ENCODE measurements around the gene GBGT1. TPM values are rescaled to one million over a fixed set of nuclear protein-coding genes. Genes with fewer than 3 reads are reported as not detected.

GBGT1 gene
- total RNA-seq, 4 donors from 2014 or later = 11.3 to 18.0 (median 15.6) TPM

- H3K4me1 ChIP-seq = peaks cover 0 to 95% (median 29%) of the 10 kb centered on the region in 3 donors
- no peaks in the 10 kb centered on the region for H3K27me3 ChIP-seq
- no peaks in the 10 kb centered on the region for H3K36me3 ChIP-seq
- H3K9me3 ChIP-seq = no peaks in the 10 kb centered on the region
- peak overlapping the region in 3 of 4 donors; percentile 12 to 81 (median 31) for H3K27ac ChIP-seq
- TF ChIP-seq CTCF (IDR thresholded peaks at IDR 0.05) = no peak
- TF ChIP-seq POLR2AphosphoS5 (IDR thresholded peaks at IDR 0.05) = no peak
- no peak for TF ChIP-seq POLR2A (IDR thresholded peaks at IDR 0.05)
- TF ChIP-seq EP300 (IDR thresholded peaks at IDR 0.05) = no peak
- ATAC-seq = no peak
- WGBS, 2 donors (ENCODE audit: low coverage in 1 of 2) = 77% methylated on average over 5 of the region's 18 CpGs; no CpG with 5 or more reads in 1 of the 2 donors
- H3K4me3 ChIP-seq = no peak overlapping the region
Observed at GRCh38 chr9:133142684-133143622, 20.8 kb downstream of the GBGT1 start.

- TF ChIP-seq CTCF (IDR thresholded peaks at IDR 0.05) = no peak
- TF ChIP-seq EP300 (IDR thresholded peaks at IDR 0.05) = no peak
- TF ChIP-seq POLR2AphosphoS5 (IDR thresholded peaks at IDR 0.05) = no peak
- TF ChIP-seq POLR2A (IDR thresholded peaks at IDR 0.05) = no peak
- H3K4me3 ChIP-seq = no peak overlapping the region
- no peaks in the 10 kb centered on the region for H3K9me3 ChIP-seq
- WGBS, 2 donors (ENCODE audit: low coverage in 1 of 2) = no CpG with 5 or more reads among the region's 16 CpGs
- no peaks in the 10 kb centered on the region for H3K27me3 ChIP-seq
- peak overlapping the region in 3 of 4 donors; percentile 12 to 81 (median 31) for H3K27ac ChIP-seq
- H3K36me3 ChIP-seq = no peaks in the 10 kb centered on the region
- H3K4me1 ChIP-seq = peaks cover 0 to 95% (median 21%) of the 10 kb centered on the region in 3 donors
- ATAC-seq = no peak
Observed at GRCh38 chr9:133141833-133142595, 21.7 kb downstream of the GBGT1 start.

DNA sequence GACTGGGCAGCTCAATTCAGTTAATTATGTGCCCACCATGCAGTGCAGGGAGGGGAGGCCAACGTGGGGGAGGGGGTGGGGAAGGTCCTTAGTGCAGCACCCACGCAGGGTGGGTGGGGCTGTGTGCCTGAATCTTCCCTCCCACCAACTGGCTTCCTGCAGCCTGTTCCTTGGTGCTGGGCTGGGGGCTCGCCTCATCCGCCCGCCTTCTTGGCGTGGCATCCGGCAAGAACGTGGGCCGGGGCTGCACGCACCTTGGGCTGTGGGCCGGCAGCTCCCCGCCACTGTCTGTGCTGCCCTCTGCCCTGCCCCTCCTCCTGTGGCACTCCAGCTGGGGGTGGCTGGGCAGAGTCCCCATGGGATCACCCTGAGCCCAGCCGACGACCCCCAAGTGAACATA is 23.1 kb downstream of the GBGT1 start:
- WGBS, 2 donors (ENCODE audit: low coverage in 1 of 2) = 83% methylated on average over 1 of the region's 14 CpGs; no CpG with 5 or more reads in 1 of the 2 donors
- Histone ChIP-seq H3K27ac (peak overlapping the region in 2 of 4 donors; percentile 35 to 81), H3K4me1 (peaks cover 0 to 100% (median 21%) of the 10 kb centered on the region in 3 donors)

GRCh38 chr9:133140174-133140505 is 23.6 kb downstream of the GBGT1 start:
- Histone ChIP-seq H3K27me3 (no peaks in the 10 kb centered on the region), H3K4me3 (no peak overlapping the region), H3K4me1 (peaks cover 0 to 100% (median 26%) of the 10 kb centered on the region in 3 donors), H3K9me3 (no peaks in the 10 kb centered on the region), H3K27ac (peak overlapping the region in 2 of 4 donors; percentile 35 to 81), H3K36me3 (no peaks in the 10 kb centered on the region)
- WGBS, 2 donors (ENCODE audit: low coverage in 1 of 2) = 100% methylated on average over 1 of the region's 4 CpGs; no CpG with 5 or more reads in 1 of the 2 donors
- no peak for ATAC-seq
- TF ChIP-seq POLR2A (IDR thresholded peaks at IDR 0.05) (no peak), POLR2AphosphoS5 (IDR thresholded peaks at IDR 0.05) (no peak), CTCF (IDR thresholded peaks at IDR 0.05) (no peak), EP300 (IDR thresholded peaks at IDR 0.05) (no peak)

More for the DNA sequence above, 23.1 kb downstream of the GBGT1 start:
- ATAC-seq = no peak
- no peaks in the 10 kb centered on the region for H3K36me3 ChIP-seq
- no peaks in the 10 kb centered on the region for H3K27me3 ChIP-seq
- no peak overlapping the region for H3K4me3 ChIP-seq
- no peak for TF ChIP-seq POLR2A (IDR thresholded peaks at IDR 0.05)
- no peak for TF ChIP-seq CTCF (IDR thresholded peaks at IDR 0.05)
- H3K9me3 ChIP-seq = no peaks in the 10 kb centered on the region

Data from gastroesophageal sphincter (tissue), 4 donors.